HEK293 (cell line): ENCODE measurements around the gene ADCYAP1R1.

Experiments
- CTCF ChIA-PET: fragments of 350-600 bp; formaldehyde crosslinking; extraction: SDS; loops from one replicate; lab custom pipeline; 2021; ENCODE audit warnings: antibody characterized with exemption; lab: Yijun Ruan, JAX
- POLR2A ChIA-PET: fragments of 300-600 bp; formaldehyde crosslinking; extraction: SDS; loops from one replicate; lab custom pipeline; 2020; ENCODE audit warnings: antibody characterized with exemption, inconsistent platforms; lab: Yijun Ruan, JAX
- H3K27ac ChIP-seq: fragments of 200-500 bp; sonication (Bioruptor generic); 2 replicates; pipeline ENCODE4 v1.5.1; 2014; ENCODE audit warnings: low read depth, low read length, control low read depth, inconsistent platforms; ENCODE audit errors: extremely low read depth
- H3K36me3 ChIP-seq, 2 experiments: fragments of 200-500 bp in 1 of 2; sonication (Bioruptor generic) in 1 of 2; 1 replicate in 1 of 2; 2 replicates in 1 of 2; pipeline ENCODE4 v1.5.1; 2014 to 2017; ENCODE audit warnings: inconsistent platforms in 2 of 2, low read length in 2 of 2; ENCODE audit not compliant: control insufficient read depth in 2 of 2, insufficient read depth in 1 of 2
- H3K4me1 ChIP-seq: fragments of 200-500 bp; sonication (Bioruptor generic); 2 replicates; pipeline ENCODE4 v1.5.1; 2014; ENCODE audit warnings: mild to moderate bottlenecking, low read length, inconsistent platforms; ENCODE audit not compliant: control insufficient read depth, insufficient read depth
- H3K4me3 ChIP-seq: 2 replicates; pipeline ENCODE4 v1.5.1; 2011; ENCODE audit warnings: low read depth, mild to moderate bottlenecking, control low read depth, low read length, moderate library complexity
- H3K9me3 ChIP-seq: fragments of 200-500 bp; sonication (Bioruptor generic); 2 replicates; pipeline ENCODE4 v1.5.1; 2014; ENCODE audit warnings: low read depth, low read length, inconsistent platforms; ENCODE audit not compliant: control insufficient read depth, insufficient read depth
- ELK4 ChIP-seq: IDR thresholded peaks from 2 replicates; pipeline ENCODE4 v1.6.1; 2011; ENCODE audit warnings: mild to moderate bottlenecking, low read depth, low read length, borderline replicate concordance
- HOXA7 ChIP-seq: sonication (generic); formaldehyde crosslinking; IDR thresholded peaks from 2 replicates; pipeline ENCODE4 v1.8.1; 2022; ENCODE audit warnings: missing genetic modification reagents, borderline replicate concordance
- KLF16 ChIP-seq: fragments of 450-650 bp; formaldehyde crosslinking; IDR thresholded peaks from 2 replicates; pipeline ENCODE4 v1.5.1; 2017; ENCODE audit warnings: missing biosample characterization, missing genetic modification characterization
- MYNN ChIP-seq: fragments of 450-650 bp; formaldehyde crosslinking; IDR thresholded peaks from 2 replicates; pipeline ENCODE4 v1.5.1; 2016; ENCODE audit warnings: missing biosample characterization, missing genetic modification characterization, borderline replicate concordance
- PRDM10 ChIP-seq: fragments of 450-650 bp; formaldehyde crosslinking; IDR thresholded peaks from 2 replicates; pipeline ENCODE4 v1.5.1; 2016; ENCODE audit warnings: missing biosample characterization, missing genetic modification characterization
- PRDM2 ChIP-seq: fragments of 450-650 bp; formaldehyde crosslinking; IDR thresholded peaks from 2 replicates; pipeline ENCODE4 v1.5.1; 2016; ENCODE audit warnings: missing biosample characterization, missing genetic modification characterization, borderline replicate concordance
- SP7 ChIP-seq: fragments of 450-650 bp; formaldehyde crosslinking; IDR thresholded peaks from 2 replicates; pipeline ENCODE4 v1.5.1; 2016; ENCODE audit warnings: missing biosample characterization, missing genetic modification characterization
- ZBTB8A ChIP-seq: fragments of 450-650 bp; formaldehyde crosslinking; IDR thresholded peaks from 2 replicates; pipeline ENCODE4 v1.5.1; 2016; ENCODE audit warnings: missing biosample characterization, missing genetic modification characterization
- ZFP69B ChIP-seq: fragments of 450-650 bp; formaldehyde crosslinking; IDR thresholded peaks from 2 replicates; pipeline ENCODE4 v1.5.1; 2016; ENCODE audit warnings: missing biosample characterization, missing genetic modification characterization
- ZNF133 ChIP-seq: fragments of 450-650 bp; formaldehyde crosslinking; IDR thresholded peaks from 2 replicates; pipeline ENCODE4 v1.5.1; 2016; ENCODE audit warnings: missing biosample characterization, missing genetic modification characterization
- ZNF175 ChIP-seq: fragments of 450-650 bp; formaldehyde crosslinking; IDR thresholded peaks from 2 replicates; pipeline ENCODE4 v1.5.1; 2016; ENCODE audit warnings: missing biosample characterization, missing genetic modification characterization
- ZNF2 ChIP-seq: fragments of 450-650 bp; formaldehyde crosslinking; IDR thresholded peaks from 2 replicates; pipeline ENCODE4 v1.5.1; 2016; ENCODE audit warnings: missing biosample characterization, missing genetic modification characterization
- ZNF214 ChIP-seq: fragments of 450-650 bp; formaldehyde crosslinking; IDR thresholded peaks from 2 replicates; pipeline ENCODE4 v1.5.1; 2017; ENCODE audit warnings: missing biosample characterization, mild to moderate bottlenecking, missing genetic modification characterization, borderline replicate concordance
- ZNF23 ChIP-seq: fragments of 450-650 bp; formaldehyde crosslinking; IDR thresholded peaks from 2 replicates; pipeline ENCODE4 v1.5.1; 2016; ENCODE audit warnings: missing biosample characterization, missing genetic modification characterization, borderline replicate concordance
- ZNF391 ChIP-seq: fragments of 450-650 bp; formaldehyde crosslinking; IDR thresholded peaks from 2 replicates; pipeline ENCODE4 v1.5.1; 2016; ENCODE audit warnings: low read depth, missing biosample characterization, missing genetic modification characterization, borderline replicate concordance
- ZNF513 ChIP-seq: fragments of 450-650 bp; IDR thresholded peaks from 2 replicates; pipeline ENCODE4 v1.5.1; 2018; ENCODE audit warnings: missing biosample characterization, missing genetic modification characterization
- ZNF529 ChIP-seq: fragments of 450-650 bp; formaldehyde crosslinking; IDR thresholded peaks from 2 replicates; pipeline ENCODE4 v1.5.1; 2017; ENCODE audit warnings: missing genetic modification characterization, missing biosample characterization; ENCODE audit not compliant: insufficient replicate concordance
- ZNF530 ChIP-seq: fragments of 450-650 bp; formaldehyde crosslinking; IDR thresholded peaks from 2 replicates; pipeline ENCODE4 v1.5.1; 2016; ENCODE audit warnings: low read depth, missing biosample characterization, missing genetic modification characterization
- ZNF549 ChIP-seq: fragments of 450-650 bp; IDR thresholded peaks from 2 replicates; pipeline ENCODE4 v1.5.1; 2018; ENCODE audit warnings: missing biosample characterization, missing genetic modification characterization, mild to moderate bottlenecking, inconsistent platforms, moderate library complexity
- ZNF558 ChIP-seq: fragments of 450-650 bp; formaldehyde crosslinking; IDR thresholded peaks from 2 replicates; pipeline ENCODE4 v1.5.1; 2016; ENCODE audit warnings: missing biosample characterization, missing genetic modification characterization
- ZNF624 ChIP-seq: fragments of 450-650 bp; formaldehyde crosslinking; IDR thresholded peaks from 2 replicates; pipeline ENCODE4 v1.5.1; 2017; ENCODE audit warnings: missing biosample characterization, missing genetic modification characterization
- ZNF791 ChIP-seq: fragments of 450-650 bp; formaldehyde crosslinking; IDR thresholded peaks from 2 replicates; pipeline ENCODE4 v1.5.1; 2016; ENCODE audit warnings: missing biosample characterization, missing genetic modification characterization
- ZSCAN16 ChIP-seq: fragments of 450-650 bp; formaldehyde crosslinking; IDR thresholded peaks from 2 replicates; pipeline ENCODE4 v1.5.1; 2016; ENCODE audit warnings: missing biosample characterization, missing genetic modification characterization
- ZSCAN23 ChIP-seq: fragments of 450-650 bp; formaldehyde crosslinking; IDR thresholded peaks from 2 replicates; pipeline ENCODE4 v1.5.1; 2016; ENCODE audit warnings: missing biosample characterization, missing genetic modification characterization
- ZSCAN30 ChIP-seq: fragments of 450-650 bp; IDR thresholded peaks from 2 replicates; pipeline ENCODE4 v1.5.1; 2018; ENCODE audit warnings: missing biosample characterization, mild to moderate bottlenecking, missing genetic modification characterization, moderate library complexity

Gene ADCYAP1R1

GRCh38 chr7:31004393-31004792, 47.7 kb upstream of the ADCYAP1R1 start:
- no peak overlapping the region for H3K4me3 ChIP-seq
- TF ChIP-seq ZNF549 (tag by site-specific recombination) (no peak), ZNF558 (tag by site-specific recombination) (no peak), HOXA7 (CRISPR knock-in tag) (no peak), MYNN (tag by site-specific recombination) (no peak), PRDM10 (tag by site-specific recombination) (no peak), KLF16 (tag by site-specific recombination) (no peak), ZNF529 (no peak), ZBTB8A (tag by site-specific recombination) (no peak), SP7 (tag by site-specific recombination) (no peak), ZFP69B (tag by site-specific recombination) (no peak), ZNF624 (tag by site-specific recombination) (no peak), ZNF791 (no peak)
- CTCF ChIA-PET = interaction anchor here (1.3 kb wide), 1 partner anchor 30 kb away, joined by 3 read pairs; no protein-coding TSS in a partner anchor
- H3K4me1 ChIP-seq = no peaks in the 10 kb centered on the region
- no peaks in the 10 kb centered on the region for H3K36me3 ChIP-seq
- POLR2A ChIA-PET = no interaction called here
- no peaks in the 10 kb centered on the region for H3K9me3 ChIP-seq
- H3K27ac ChIP-seq = no peak overlapping the region

GRCh38 chr7:31006857-31007256, 45.3 kb upstream of the ADCYAP1R1 start:
- ChIA-PET POLR2A (no interaction called here), CTCF (interaction anchor here (0.7 to 0.9 kb wide), 2 partner anchors 33 to 52 kb away, joined by 3 read pairs; no protein-coding TSS in a partner anchor)
- Histone ChIP-seq H3K4me1 (no peaks in the 10 kb centered on the region), H3K36me3 (no peaks in the 10 kb centered on the region), H3K9me3 (no peaks in the 10 kb centered on the region), H3K4me3 (no peak overlapping the region), H3K27ac (no peak overlapping the region)
- TF ChIP-seq ZSCAN30 (no peak), ZNF133 (tag by site-specific recombination) (no peak), PRDM2 (tag by site-specific recombination) (no peak), ZNF175 (tag by site-specific recombination) (no peak), ZSCAN16 (tag by site-specific recombination) (no peak), ZNF23 (tag by site-specific recombination) (no peak), ZNF2 (no peak), ZNF513 (tag by site-specific recombination) (no peak), KLF16 (tag by site-specific recombination) (no peak), ZNF391 (tag by site-specific recombination) (no peak), ZSCAN23 (tag by site-specific recombination) (no peak), ZNF214 (tag by site-specific recombination) (no peak), ZNF530 (no peak), ELK4 (no peak)
